Mesothelial cell of epicardium (in vitro differentiated cells): Measurements from ENCODE around the gene RGS8. TPM values are rescaled to one million over a fixed set of nuclear protein-coding genes. Genes with fewer than 3 reads are reported as not detected.

Experiments
- DNase-seq, 2 experiments: peaks; one replicate each; pipeline ENCODE4 v3.0.0; 2021; ENCODE audit warnings: low spot score in 2 of 2; ENCODE audit not compliant: unreplicated experiment in 2 of 2
- H3K27ac Mint-ChIP-seq: 2 replicates; pipeline ENCODE4 v1.8.0; 2021; ENCODE audit warnings: mixed read lengths
- H3K27me3 Mint-ChIP-seq: 2 replicates; pipeline ENCODE4 v1.8.0; 2021; ENCODE audit warnings: low read depth, mixed read lengths
- H3K36me3 Mint-ChIP-seq: 2 replicates; pipeline ENCODE4 v1.8.0; 2021; ENCODE audit warnings: mixed read lengths
- H3K4me1 Mint-ChIP-seq: 2 replicates; pipeline ENCODE4 v1.8.0; 2021; ENCODE audit warnings: mixed read lengths
- H3K4me3 Mint-ChIP-seq: 2 replicates; pipeline ENCODE4 v1.8.0; 2021; ENCODE audit warnings: mild to moderate bottlenecking, moderate library complexity, mixed read lengths
- H3K9me3 Mint-ChIP-seq: 2 replicates; pipeline ENCODE4 v1.8.0; 2021; ENCODE audit warnings: mixed read lengths
- CTCF ChIP-seq: fragments of 200-600 bp; sonication (generic); IDR thresholded peaks from one replicate; pipeline ENCODE4 v1.5.0; 2021; ENCODE audit warnings: antibody characterized with exemption; ENCODE audit not compliant: unreplicated experiment
- total RNA-seq: library from RNA; stranded (reverse); gene quantifications from 3 replicates; pipeline ENCODE4 v1.2.1, GENCODE V29; 2021

Gene RGS8
- total RNA-seq, 1 donor from 2014 or later, result not detected

DNA sequence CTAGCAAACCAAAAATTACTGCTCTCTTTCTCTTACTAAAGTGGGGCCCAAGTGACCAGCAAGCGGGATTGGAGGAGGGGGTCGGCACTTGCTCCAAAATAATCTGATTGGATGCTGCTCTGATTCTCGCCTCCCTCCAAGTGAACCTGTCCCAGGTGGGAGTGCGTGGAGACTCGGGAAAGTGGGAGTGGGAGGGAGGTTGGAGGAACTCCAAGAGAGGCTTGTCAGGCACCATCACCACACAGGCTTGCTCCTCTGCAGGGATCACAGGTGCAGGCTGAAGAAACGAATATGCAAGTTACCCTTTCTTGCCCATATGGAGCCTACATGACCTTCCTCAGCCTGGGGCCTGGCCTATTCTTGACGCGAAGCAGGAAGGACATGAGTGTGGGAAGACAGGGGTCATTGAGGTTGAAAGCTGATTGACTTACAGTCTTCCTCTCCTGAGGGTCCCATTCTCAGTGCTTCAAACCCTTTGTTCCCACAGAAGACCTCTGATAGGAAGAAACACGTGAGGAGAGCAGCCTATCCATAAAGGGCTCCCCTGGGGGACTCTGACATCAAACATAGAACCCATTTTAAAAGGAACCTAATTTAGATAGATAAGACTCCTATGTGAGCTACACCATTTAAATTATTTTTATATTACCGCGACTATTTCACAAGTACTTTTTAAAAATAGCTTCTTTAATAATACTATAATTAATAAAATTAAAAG lies 14.2 kb downstream of the RGS8 start:
- peaks cover 2% of the 10 kb centered on the region for H3K4me1 Mint-ChIP-seq
- H3K4me3 Mint-ChIP-seq, result no peak overlapping the region
- H3K27me3 Mint-ChIP-seq, result peaks cover 7% of the 10 kb centered on the region
- H3K9me3 Mint-ChIP-seq, result no peaks in the 10 kb centered on the region
- H3K27ac Mint-ChIP-seq, result no peak overlapping the region
- no peaks in the 10 kb centered on the region for H3K36me3 Mint-ChIP-seq
- no peak for DNase-seq
- TF ChIP-seq CTCF, result no peak

DNA sequence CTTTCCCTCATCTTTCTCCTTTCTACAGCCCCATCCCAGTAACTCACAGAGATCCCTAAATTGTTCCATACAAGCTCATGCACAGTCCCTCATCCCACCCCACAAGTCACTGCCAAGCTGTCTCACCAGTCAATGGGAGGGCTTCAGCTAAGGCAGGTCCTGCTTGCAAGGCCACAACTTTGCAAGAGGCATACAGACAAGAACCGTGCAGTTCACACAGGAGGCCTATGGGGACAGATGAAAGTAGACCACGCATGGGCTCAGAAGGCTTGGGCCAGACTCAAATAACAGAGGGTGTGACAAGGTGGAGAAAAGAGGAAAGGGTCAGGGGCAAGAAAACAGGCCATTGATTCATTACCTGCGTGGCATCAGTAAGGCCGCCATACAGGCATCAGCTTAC lies 15.1 kb downstream of the RGS8 start:
- Mint-ChIP-seq H3K4me3 (no peak overlapping the region), H3K4me1 (peaks cover 2% of the 10 kb centered on the region), H3K9me3 (no peaks in the 10 kb centered on the region), H3K36me3 (no peaks in the 10 kb centered on the region), H3K27ac (no peak overlapping the region), H3K27me3 (peaks cover 7% of the 10 kb centered on the region)
- DNase-seq, result no peak
- no peak for TF ChIP-seq CTCF

DNA sequence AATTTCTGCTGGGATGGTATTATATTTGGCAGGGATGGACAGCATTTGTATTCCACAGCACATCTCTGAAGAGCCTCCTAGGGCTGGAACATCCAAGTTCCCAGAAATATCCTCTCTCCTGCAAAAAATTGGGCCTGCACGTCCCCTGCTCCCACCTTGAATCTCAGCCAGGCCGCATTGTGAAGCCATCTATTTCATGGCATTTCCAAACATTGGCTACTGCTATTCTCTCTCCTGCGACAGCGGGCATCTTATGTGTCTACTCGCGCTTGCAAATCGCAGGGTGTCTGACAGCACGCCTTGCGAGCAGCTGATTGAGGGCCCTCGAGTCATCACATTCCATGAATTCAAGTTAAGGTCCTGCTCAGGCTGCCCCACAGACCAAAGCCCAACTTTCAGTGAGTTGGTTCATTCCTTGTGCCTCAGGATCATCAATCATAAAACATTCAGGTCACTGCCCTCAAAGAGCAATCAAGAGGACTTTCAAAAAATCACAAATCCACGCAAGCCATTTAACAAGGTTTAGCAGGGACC lies 15.8 kb downstream of the RGS8 start:
- no peak for DNase-seq
- TF ChIP-seq CTCF, result no peak
- Mint-ChIP-seq H3K9me3 (no peaks in the 10 kb centered on the region), H3K4me3 (no peak overlapping the region), H3K27ac (no peak overlapping the region), H3K4me1 (peaks cover 2% of the 10 kb centered on the region), H3K36me3 (no peaks in the 10 kb centered on the region), H3K27me3 (peaks cover 7% of the 10 kb centered on the region)

- Mint-ChIP-seq H3K4me3 (no peak overlapping the region), H3K9me3 (no peaks in the 10 kb centered on the region), H3K27ac (no peak overlapping the region), H3K4me1 (peaks cover 2% of the 10 kb centered on the region), H3K36me3 (no peaks in the 10 kb centered on the region), H3K27me3 (peaks cover 7% of the 10 kb centered on the region)
- no peak for TF ChIP-seq CTCF
- no peak for DNase-seq
Measured at GRCh38 chr1:182667848-182668505, 16.4 kb downstream of the RGS8 start.

- DNase-seq, result no peak
- Mint-ChIP-seq H3K27ac (no peak overlapping the region), H3K36me3 (no peaks in the 10 kb centered on the region), H3K27me3 (peaks cover 4% of the 10 kb centered on the region), H3K9me3 (no peaks in the 10 kb centered on the region), H3K4me1 (peaks cover 2% of the 10 kb centered on the region), H3K4me3 (no peak overlapping the region)
- no peak for TF ChIP-seq CTCF
Measured at GRCh38 chr1:182666706-182667105, 17.7 kb downstream of the RGS8 start.
